Activated T-cell treated with anti-CD3 and anti-CD28 coated beads for 4 hours (primary cell): Measurements from ENCODE around the gene LNX1.

Experiments used
- DNase-seq: peaks from one replicate; pipeline ENCODE4 v3.0.0-alpha.2; 2020

LNX1 gene

DNA sequence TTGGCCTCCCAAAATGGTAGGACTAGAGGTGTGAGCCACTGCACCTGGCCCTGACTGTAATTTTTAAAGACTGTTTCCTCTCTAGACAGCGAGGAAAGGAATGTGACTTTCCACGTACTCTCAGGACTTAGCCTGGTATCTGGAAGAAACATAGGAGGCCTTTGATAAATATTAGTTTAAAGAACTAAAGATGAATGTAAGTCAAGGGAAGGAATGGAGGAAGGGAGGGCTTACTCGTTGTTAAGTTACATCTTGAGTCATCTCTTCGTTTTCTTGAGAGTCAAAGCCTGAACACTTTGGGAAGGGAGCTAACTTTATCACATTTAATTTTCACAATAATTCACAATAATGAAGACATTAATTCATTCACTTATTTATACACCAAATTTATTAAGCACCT, 7.2 kb upstream of the LNX1 start:
- DNase-seq, result no peak

GRCh38 chr4:53596901-53597300, 5.6 kb upstream of the LNX1 start:
- no peak for DNase-seq

DNA sequence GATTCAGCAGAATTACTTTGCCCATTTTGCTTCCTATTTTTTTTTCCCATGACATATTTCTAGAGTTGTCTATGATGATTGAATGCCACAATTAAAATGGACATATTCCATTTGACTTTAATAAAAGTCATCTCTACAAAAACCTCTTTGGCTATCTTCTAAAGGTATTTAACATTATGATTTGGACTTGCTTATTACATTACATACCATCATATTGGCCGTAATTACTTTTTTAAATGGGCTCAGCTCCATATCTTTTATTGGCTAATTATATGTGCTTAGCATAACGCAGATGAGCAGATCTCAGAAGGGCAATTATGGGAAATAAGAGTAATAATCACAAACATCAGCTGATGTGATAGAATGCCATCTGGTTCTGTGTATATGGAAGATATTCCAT, 4.5 kb upstream of the LNX1 start:
- no peak for DNase-seq

- DNase-seq, result no peak
These were observed 3.9 kb upstream of the LNX1 start for GRCh38 chr4:53595204-53595603.

DNA sequence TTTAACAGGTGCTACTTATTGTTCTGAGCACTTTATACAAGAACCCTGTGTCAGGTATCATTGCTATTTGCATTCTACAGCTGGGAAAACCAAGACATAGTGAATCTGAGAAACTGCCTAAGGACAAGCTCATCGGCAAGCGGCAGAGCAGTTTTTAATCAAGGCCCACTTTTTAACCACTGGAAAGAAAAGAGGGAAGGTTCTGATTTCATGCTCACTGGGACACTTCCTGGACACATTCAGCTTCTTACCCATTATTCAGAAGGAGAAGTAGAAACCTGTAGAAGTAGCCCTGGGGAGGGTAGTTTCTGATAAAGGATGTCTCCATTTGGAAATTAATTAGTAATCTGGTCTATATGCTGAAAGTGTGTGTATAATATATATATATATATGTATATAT, 2.5 kb upstream of the LNX1 start:
- no peak for DNase-seq

GRCh38 chr4:53592686-53593501, 1.6 kb upstream of the LNX1 start:
- no peak for DNase-seq

- DNase-seq, result no peak
These were observed 836 bp upstream of the LNX1 start for GRCh38 chr4:53592122-53592521.

- DNase-seq, result no peak
These were observed 1.1 kb downstream of the LNX1 start for GRCh38 chr4:53590187-53590586.

DNA sequence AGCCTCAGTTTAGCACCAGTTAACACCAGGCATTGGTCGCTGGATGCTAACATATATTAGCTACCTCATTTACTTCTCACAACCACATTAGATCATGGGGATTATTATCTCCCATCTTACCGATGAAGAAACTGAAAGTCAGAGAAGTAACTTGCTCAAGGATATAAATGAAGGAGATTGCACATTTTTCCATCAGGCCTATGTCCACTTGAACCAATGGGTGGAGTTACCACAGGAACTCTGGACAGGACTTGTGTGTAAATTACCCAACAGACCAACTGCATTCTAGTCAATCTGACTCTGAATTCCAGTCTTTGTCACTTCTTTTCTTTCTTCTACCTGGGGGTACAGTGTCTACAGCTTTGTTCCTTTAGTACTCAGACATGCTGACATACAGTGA, 1.8 kb downstream of the LNX1 start:
- no peak for DNase-seq

GRCh38 chr4:53587135-53587534, 4.2 kb downstream of the LNX1 start:
- no peak for DNase-seq

DNA sequence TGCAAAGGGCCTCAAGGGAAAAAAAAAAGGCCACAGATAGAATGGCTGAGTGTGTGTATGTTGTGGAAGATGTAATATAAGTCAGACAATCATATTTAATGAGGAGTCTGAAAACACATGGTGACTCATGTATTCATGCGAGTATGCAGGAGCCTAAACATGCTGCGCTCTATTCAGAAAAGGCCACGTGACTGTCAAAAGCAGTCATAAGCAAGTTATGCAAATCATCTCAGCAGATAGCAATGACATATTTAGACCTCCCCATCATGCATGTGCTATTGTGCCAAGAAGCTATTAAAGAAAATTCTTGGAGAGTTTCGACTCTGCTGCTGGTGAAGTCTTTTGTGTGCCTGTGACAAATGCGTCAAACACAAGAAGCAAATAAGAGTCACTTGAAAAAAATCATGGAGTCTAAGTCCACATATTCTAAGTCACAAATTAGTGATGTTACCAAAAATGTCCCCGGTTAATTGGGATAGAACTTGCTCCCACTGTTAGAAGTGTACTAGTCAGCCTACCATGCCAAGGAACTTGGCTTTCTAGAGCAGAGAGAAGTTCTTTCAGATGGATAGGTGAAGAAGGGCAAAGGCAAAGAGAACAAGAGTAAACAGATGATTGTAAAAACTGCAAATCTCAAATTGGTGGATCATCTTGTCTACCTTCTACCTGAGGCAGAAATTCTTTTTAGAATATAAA, 5.0 kb downstream of the LNX1 start:
- DNase-seq, result no peak

DNA sequence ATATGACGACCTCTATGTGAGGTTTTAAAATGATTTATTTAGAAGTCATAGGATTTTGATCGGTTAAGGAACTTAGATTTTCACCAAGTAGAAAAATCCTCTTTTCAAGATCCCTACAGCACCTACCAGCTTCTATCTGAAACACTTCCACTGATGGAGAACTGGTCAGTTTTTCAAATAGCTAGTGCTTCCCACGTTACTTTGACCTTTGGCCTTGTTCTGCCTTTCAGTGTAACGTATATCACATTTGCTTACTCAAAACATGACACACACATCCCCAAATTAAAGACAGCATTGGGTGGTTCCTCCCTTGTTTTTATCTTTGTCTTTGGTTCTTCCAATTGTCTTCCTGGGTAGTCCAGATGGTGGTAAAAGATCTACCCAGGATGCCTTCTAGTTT, 6.6 kb downstream of the LNX1 start:
- no peak for DNase-seq

- DNase-seq, result no peak
These were observed 7.8 kb downstream of the LNX1 start for GRCh38 chr4:53583513-53583912.

- no peak for DNase-seq
These were observed 9.1 kb downstream of the LNX1 start for GRCh38 chr4:53582194-53582593.

DNA sequence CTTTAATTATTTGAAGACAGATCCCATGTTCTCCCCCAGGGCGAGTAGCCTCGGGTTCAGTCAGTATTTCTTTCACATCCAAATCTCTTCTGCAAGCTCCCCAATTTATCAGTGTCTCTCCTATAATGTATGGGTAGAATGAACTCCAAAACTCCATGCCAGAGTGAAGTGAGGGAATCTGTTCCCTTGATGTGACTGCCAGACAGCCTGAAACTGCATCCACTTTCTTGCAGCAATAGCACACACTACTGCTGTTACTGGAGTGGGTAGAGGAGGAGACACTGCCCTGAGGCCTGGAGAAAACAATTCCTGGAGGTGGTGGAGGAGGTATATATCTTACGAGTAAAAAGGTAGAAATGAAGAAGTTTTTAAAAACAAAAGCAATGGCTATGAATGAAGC, 11.0 kb downstream of the LNX1 start:
- no peak for DNase-seq

GRCh38 chr4:53579826-53580225, 11.5 kb downstream of the LNX1 start:
- no peak for DNase-seq

DNA sequence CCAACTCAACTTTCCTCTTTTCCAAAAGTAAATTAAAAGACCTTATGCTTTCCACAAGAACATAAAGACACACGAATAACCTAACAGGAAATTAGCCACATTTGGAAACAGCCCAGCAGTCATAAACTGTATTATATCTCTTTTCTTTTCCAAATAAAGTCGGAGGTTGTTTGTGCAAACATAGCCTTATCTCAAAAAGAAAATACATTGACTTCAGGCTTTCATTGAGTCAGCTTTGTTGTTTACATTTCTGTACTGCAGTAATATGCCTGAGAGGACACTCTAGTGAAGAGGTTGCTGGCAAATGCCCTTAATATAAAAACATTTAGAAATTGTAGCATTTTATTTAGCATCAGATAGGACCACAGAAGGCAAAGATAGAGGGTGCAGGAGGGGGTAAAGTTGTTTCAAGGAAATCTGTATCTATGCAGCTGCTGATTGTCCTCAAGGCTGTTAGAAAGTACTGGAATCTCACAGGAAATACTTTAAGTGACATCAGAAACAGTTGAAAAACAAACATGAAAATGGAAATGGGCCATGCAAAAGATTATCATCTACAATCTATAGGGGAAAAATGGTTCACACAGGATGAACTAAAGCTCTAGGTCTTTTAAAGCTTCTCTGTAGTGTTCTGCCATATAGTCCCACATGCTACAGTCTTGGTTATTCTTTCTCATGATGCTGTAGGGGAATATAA, 14.5 kb downstream of the LNX1 start:
- no peak for DNase-seq

DNA sequence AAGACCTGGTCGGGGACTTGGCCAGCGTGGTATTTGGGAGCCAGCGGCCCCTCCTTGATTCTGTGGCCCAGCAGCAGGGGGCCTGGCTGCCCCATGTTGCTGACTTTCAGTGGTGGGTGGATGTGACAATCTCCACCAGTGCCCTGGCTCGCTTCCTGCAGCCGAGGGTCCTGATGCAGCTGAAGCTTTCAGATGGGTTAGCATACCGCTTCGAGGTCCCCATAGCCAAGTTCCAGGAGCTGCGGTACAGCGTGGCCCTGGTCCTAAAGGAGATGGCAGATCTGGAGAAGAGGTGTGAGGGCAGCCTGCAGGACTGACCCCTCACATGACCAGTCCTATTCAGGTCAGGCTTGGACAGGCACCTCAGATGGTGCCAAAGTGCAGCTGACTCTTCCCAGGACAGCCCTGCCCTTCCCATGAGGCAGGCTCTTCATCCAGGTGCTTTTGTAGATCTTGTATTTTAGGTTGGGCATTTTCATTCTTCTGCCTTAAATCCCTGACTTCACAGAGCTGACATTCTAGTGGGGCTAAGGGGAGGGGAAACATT, 15.1 kb downstream of the LNX1 start:
- DNase-seq, result no peak

DNA sequence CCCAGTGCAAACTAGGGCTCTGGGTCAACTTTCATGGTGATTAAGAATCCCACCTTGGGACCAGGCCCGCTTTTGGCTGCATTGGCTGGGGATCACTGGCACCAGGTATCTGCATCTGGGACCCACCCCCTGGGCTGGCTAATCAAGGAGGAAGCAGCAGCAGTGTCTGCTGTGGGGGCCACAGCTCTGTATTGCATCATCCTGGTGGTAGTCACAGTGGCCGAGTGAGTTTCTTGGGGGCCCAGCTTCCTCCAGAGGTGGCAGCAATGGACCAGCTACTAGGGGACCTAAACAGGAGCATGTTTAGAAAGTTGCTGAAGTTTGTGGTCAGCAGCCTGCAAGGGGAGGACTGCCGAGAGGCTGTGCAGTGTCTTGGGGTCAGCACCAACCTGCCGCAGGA, 15.7 kb downstream of the LNX1 start:
- no peak for DNase-seq

GRCh38 chr4:53574528-53574927, 16.8 kb downstream of the LNX1 start:
- DNase-seq, result no peak

DNA sequence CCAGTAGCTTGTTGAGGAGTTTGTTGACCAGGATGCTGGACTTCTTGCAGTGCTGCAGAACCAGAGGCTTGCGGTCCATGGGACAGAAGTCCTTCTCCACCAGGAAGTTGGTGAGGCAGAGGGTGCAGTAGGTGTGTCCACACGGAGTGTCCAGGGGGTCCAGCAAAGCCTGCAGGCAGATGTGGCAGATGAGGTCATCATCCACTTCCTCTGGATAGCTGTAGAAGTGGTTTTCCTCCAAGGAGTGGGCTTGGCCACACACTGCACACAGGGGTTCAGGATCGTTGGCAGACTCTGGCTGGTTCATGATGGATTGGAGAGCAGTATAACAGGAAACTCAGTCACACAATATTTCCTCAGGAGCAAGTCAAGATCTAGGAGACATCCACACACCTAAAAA, 17.6 kb downstream of the LNX1 start:
- DNase-seq, result no peak

- no peak for DNase-seq
These were observed 18.7 kb downstream of the LNX1 start for GRCh38 chr4:53572600-53572994.

DNA sequence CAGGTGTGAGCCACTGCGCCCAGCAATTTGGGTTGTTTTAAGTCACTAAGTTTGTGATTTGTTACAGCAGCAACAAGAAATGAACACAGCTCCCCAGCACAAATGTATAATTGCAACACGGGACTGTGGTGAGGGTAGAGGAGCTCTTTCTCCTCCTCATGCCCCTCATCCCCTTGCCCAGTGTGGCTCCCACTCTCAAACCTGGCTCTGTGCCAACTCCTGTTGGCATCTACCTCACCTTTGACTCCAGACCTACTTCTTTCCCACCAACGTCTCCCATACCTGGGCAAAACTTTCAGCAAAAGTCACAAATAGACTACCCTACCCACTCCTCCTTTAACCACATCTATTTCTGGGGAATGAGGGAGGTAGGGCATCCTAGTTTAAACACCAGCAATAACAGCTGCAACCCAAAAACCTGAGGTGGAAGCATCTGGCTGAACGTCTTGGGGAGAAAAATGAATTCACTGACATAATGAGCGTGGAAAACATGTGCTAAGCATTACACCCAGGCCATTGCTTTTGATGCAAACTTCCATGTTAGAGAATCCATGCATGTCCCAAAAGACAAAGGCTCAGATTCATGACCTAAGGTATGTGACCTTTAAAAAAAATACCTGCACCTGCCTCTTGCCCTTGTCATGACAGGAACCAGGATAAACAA, 19.2 kb downstream of the LNX1 start:
- no peak for DNase-seq
